ENCODE measurements around the gene FNDC3A.

- TF ChIP-seq POLR2AphosphoS5 (IDR thresholded peaks at IDR 0.05; ENCODE audit: low read depth, low read length) = no peak
- TF ChIP-seq TAF1 (IDR thresholded peaks at IDR 0.05; ENCODE audit: low read depth, low read length) = no peak
- TF ChIP-seq POLR2A (IDR thresholded peaks at IDR 0.05; ENCODE audit: low read depth, low read length) = no peak
These were observed 69.1 kb downstream of the FNDC3A start for GRCh38 chr13:49044836-49045235.
